ENCODE measurements around the gene PSMD11. TPM values are rescaled to one million over a fixed set of nuclear protein-coding genes. Genes with fewer than 3 reads are reported as not detected.

Gene PSMD11
- total RNA-seq, 1 experiment from 2014 or later: 163 TPM

- Histone ChIP-seq H3K4me3 (ENCODE audit: low read length) (no peak overlapping the region), H3K9ac (ENCODE audit: low read length) (no peak overlapping the region), H3K27me3 (ENCODE audit: low read length) (no peaks in the 10 kb centered on the region), H3K9me3 (ENCODE audit: low read length) (no peaks in the 10 kb centered on the region), H4K20me1 (ENCODE audit: low read length) (peaks cover 36% of the 10 kb centered on the region), H3K9me2 (replicated peaks; ENCODE audit: low read length) (no peaks in the 10 kb centered on the region), H2AFZ (ENCODE audit: low read length) (no peak overlapping the region), H3K4me1 (ENCODE audit: insufficient read depth, low read length) (peaks cover 5% of the 10 kb centered on the region), H3K4me2 (ENCODE audit: low read length) (no peak overlapping the region), H3K27ac (ENCODE audit: low read length) (no peak overlapping the region), H3K79me2 (ENCODE audit: low read length) (peaks cover 92% of the 10 kb centered on the region), H3F3A (ENCODE audit: low read length, unreplicated experiment) (no peaks in the 10 kb centered on the region), H3K36me3 (ENCODE audit: low read depth, low read length) (peaks cover 79% of the 10 kb centered on the region)
- ChIA-PET POLR2A (ENCODE audit: unreplicated experiment) (no interaction called here), CTCF (no interaction called here)
- ATAC-seq (no peak), DNase-seq (no peak)
- intact Hi-C loops (cut with micrococcal nuclease): no loop called here
- BruUV-seq (replicated peaks): no TSS peak
- TF ChIP-seq EZH2phosphoT487 (IDR thresholded peaks at IDR 0.05; ENCODE audit: borderline replicate concordance, low read length) (no peak), EZH2 (IDR thresholded peaks at IDR 0.05; ENCODE audit: low read length, unreplicated experiment) (no peak), CTCF (conservative IDR thresholded peaks at IDR 0.05; ENCODE audit: low read depth, low read length) (no peak)
Measured at GRCh38 chr17:32451879-32452278, 7.6 kb downstream of the PSMD11 start.

GRCh38 chr17:32452281-32452680 lies 8.0 kb downstream of the PSMD11 start:
- ChIA-PET POLR2A (ENCODE audit: unreplicated experiment) (no interaction called here), CTCF (no interaction called here)
- BruUV-seq (replicated peaks): no TSS peak
- intact Hi-C loops (cut with micrococcal nuclease): no loop called here
- TF ChIP-seq EZH2phosphoT487 (IDR thresholded peaks at IDR 0.05; ENCODE audit: borderline replicate concordance, low read length) (no peak), EZH2 (IDR thresholded peaks at IDR 0.05; ENCODE audit: low read length, unreplicated experiment) (no peak), CTCF (conservative IDR thresholded peaks at IDR 0.05; ENCODE audit: low read depth, low read length) (no peak)
- no peak overlapping the region for H3K4me2 ChIP-seq (ENCODE audit: low read length)
- H3K4me3 ChIP-seq (ENCODE audit: low read length): no peak overlapping the region
- H3K9me3 ChIP-seq (ENCODE audit: low read length): no peaks in the 10 kb centered on the region
- no peaks in the 10 kb centered on the region for H3K9me2 ChIP-seq (replicated peaks; ENCODE audit: low read length)
- no peak overlapping the region for H3K27ac ChIP-seq (ENCODE audit: low read length)
- no peaks in the 10 kb centered on the region for H3F3A ChIP-seq (ENCODE audit: low read length, unreplicated experiment)
- DNase-seq (no peak), ATAC-seq (no peak)
- H2AFZ ChIP-seq (ENCODE audit: low read length): no peak overlapping the region
- no peaks in the 10 kb centered on the region for H3K27me3 ChIP-seq (ENCODE audit: low read length)
- no peak overlapping the region for H3K9ac ChIP-seq (ENCODE audit: low read length)
- peaks cover 92% of the 10 kb centered on the region for H3K79me2 ChIP-seq (ENCODE audit: low read length)
- H3K36me3 ChIP-seq (ENCODE audit: low read depth, low read length): peaks cover 78% of the 10 kb centered on the region
- H4K20me1 ChIP-seq (ENCODE audit: low read length): peaks cover 33% of the 10 kb centered on the region
- H3K4me1 ChIP-seq (ENCODE audit: insufficient read depth, low read length): 0 out of 2 replicates have a peak, but pooled peaks cover under 1% of the 10 kb centered on the region

GRCh38 chr17:32453370-32453769 lies 9.1 kb downstream of the PSMD11 start:
- no TSS peak for BruUV-seq (replicated peaks)
- ATAC-seq: no peak
- DNase-seq: no peak
- Histone ChIP-seq H3F3A (ENCODE audit: low read length, unreplicated experiment) (no peaks in the 10 kb centered on the region), H3K4me1 (ENCODE audit: insufficient read depth, low read length) (no peaks in the 10 kb centered on the region), H3K79me2 (ENCODE audit: low read length) (peaks cover 92% of the 10 kb centered on the region), H3K4me2 (ENCODE audit: low read length) (no peak overlapping the region), H4K20me1 (ENCODE audit: low read length) (peaks cover 33% of the 10 kb centered on the region), H3K36me3 (ENCODE audit: low read depth, low read length) (peaks cover 79% of the 10 kb centered on the region), H3K9me3 (ENCODE audit: low read length) (no peaks in the 10 kb centered on the region), H3K27ac (ENCODE audit: low read length) (no peak overlapping the region), H3K27me3 (ENCODE audit: low read length) (no peaks in the 10 kb centered on the region), H3K4me3 (ENCODE audit: low read length) (no peak overlapping the region), H3K9ac (ENCODE audit: low read length) (no peak overlapping the region), H2AFZ (ENCODE audit: low read length) (no peak overlapping the region), H3K9me2 (replicated peaks; ENCODE audit: low read length) (no peaks in the 10 kb centered on the region)
- TF ChIP-seq CTCF (conservative IDR thresholded peaks at IDR 0.05; ENCODE audit: low read depth, low read length) (no peak), EZH2phosphoT487 (IDR thresholded peaks at IDR 0.05; ENCODE audit: borderline replicate concordance, low read length) (no peak), EZH2 (IDR thresholded peaks at IDR 0.05; ENCODE audit: low read length, unreplicated experiment) (no peak)
- POLR2A ChIA-PET (ENCODE audit: unreplicated experiment): no interaction called here
- CTCF ChIA-PET: interaction anchor here (0.7 kb wide), 1 partner anchor 9 kb away, joined by 3 read pairs; the partner anchor contains the start of gene PSMD11
- intact Hi-C loops (cut with micrococcal nuclease): no loop called here

All from PC-3 (cell line).